Breast epithelium (tissue), 4 donors: ENCODE data around the gene SNX9. TPM values are rescaled to one million over a fixed set of nuclear protein-coding genes. Genes with fewer than 3 reads are reported as not detected.

ENCODE experiments used
- DNase-seq, 2 donors: peaks; one replicate each; pipeline ENCODE4 v3.0.0-alpha.2; 2019; ENCODE audit warnings: low spot score in 2 of 2
- H3K27ac ChIP-seq, 2 donors: fragments of 200-600 bp; sonication (generic) in 1 of 2; one replicate each; pipeline ENCODE4 v1.5.1; 2016 to 2019; ENCODE audit warnings: mild to moderate bottlenecking in 1 of 2
- H3K27me3 ChIP-seq, 2 donors: fragments of 200-600 bp; sonication (generic) in 1 of 2; one replicate each; pipeline versions ENCODE4 v1.5.1 to v1.6.0; 2017 to 2019; ENCODE audit warnings: control low read depth in 1 of 2, mild to moderate bottlenecking in 1 of 2
- H3K36me3 ChIP-seq: fragments of 200-600 bp; one replicate; pipeline ENCODE4 v1.5.1; 2019
- H3K4me1 ChIP-seq, 2 donors: fragments of 200-600 bp; sonication (generic); one replicate each; pipeline ENCODE4 v1.5.1; 2016 to 2019; ENCODE audit warnings: control low read depth in 1 of 2
- H3K4me3 ChIP-seq, 3 donors: fragments of 200-600 bp; sonication (generic); 1 replicate in 2 of 3; 2 replicates in 1 of 3; pipeline ENCODE4 v1.5.1; 2016 to 2019; ENCODE audit warnings: mild to moderate bottlenecking in 3 of 3, moderate library complexity in 2 of 3
- H3K9me3 ChIP-seq, 2 donors: fragments of 200-600 bp; sonication (generic) in 1 of 2; one replicate each; pipeline ENCODE4 v1.5.1; 2016 to 2019; ENCODE audit warnings: control low read depth in 1 of 2
- POLR2A ChIP-seq: fragments of 450-650 bp; IDR thresholded peaks from one replicate; pipeline ENCODE4 v1.6.1; 2016; ENCODE audit warnings: antibody characterized with exemption, mild to moderate bottlenecking, moderate library complexity
- POLR2AphosphoS5 ChIP-seq, 3 donors: sonication (generic); formaldehyde crosslinking; IDR thresholded peaks; one replicate each; pipeline ENCODE4 v1.6.1; 2017; ENCODE audit warnings: antibody characterized with exemption in 3 of 3
- intact Hi-C: fragments of 100-400 bp; cut with DNase I; formaldehyde crosslinking; loops from one replicate; pipeline ENCODE4 v1.15.1; 2023; ENCODE audit warnings: low total_unique reads
- total RNA-seq, 3 donors: library from RNA; depleted of rRNA; stranded (reverse); fragments of >200 nt; gene quantifications; one replicate each; pipeline ENCODE4 v1.1.0, GENCODE V29; 2016
- TF ChIP-seq, protein P1 (sequence below), 3 donors: fragments of 450-650 bp; IDR thresholded peaks; one replicate each; pipeline ENCODE4 v1.5.1; 2016 to 2017; ENCODE audit warnings: antibody characterized with exemption in 3 of 3, mild to moderate bottlenecking in 3 of 3, moderate library complexity in 3 of 3

SNX9 gene
- total RNA-seq, 3 donors from 2014 or later, result 61.6 to 83.2 (median 75.7) TPM

DNA sequence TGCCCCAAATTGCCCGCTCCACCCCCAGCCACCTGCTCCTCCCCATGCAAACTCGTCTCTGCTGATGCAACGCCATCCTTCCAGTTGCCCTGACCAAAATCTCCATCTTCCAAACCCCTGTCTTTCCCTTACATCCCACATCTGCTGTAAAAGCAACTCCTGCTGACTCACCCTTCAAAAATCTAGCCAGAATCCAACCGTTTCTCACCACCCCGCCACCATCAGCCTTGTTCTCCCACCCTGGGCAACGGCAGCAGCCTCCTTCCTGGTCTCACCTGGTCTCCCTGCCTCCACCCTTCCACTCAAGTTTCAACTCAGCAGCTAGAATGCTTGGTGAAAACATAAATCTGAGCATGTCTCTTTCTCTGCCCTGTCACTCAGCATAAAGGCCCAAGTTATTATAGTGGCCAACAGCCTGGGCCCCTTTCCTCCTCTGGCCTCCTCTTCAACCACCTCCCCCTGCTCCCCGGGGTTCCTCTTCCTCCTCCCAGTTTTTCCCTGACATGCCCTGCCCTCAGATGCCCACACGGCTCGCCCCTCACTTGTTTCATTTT, 151.4 kb downstream of the SNX9 start:
- intact Hi-C loops, result no loop called here
- no peaks in the 10 kb centered on the region for H3K36me3 ChIP-seq
- H3K4me1 ChIP-seq, result no peaks in the 10 kb centered on the region
- H3K27ac ChIP-seq, result no peak overlapping the region
- no peaks in the 10 kb centered on the region for H3K27me3 ChIP-seq
- no peak for DNase-seq
- H3K9me3 ChIP-seq, result no peaks in the 10 kb centered on the region
- H3K4me3 ChIP-seq, result no peak overlapping the region
- TF ChIP-seq POLR2AphosphoS5 (IDR thresholded peaks at IDR 0.05), result no peak
- no peak for TF ChIP-seq POLR2A

DNA sequence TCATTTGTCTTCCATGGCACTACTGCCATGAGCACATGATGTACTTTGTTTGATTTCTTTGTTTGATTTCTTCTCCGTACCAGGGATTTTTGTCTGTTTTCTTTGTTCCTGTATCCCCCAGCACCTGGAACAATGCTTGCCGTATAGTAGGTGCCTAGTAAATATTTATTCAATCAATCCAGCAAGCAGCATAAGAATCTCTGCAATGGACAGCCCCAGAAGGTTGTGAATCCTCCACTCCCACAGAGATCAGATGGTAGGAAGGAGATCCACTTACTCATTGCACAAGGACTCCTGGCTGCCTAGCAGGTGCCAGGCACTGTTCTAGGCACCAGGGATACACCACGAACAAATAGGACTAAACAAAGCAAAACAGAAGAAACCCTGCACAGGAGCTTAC, 151.9 kb downstream of the SNX9 start:
- Histone ChIP-seq H3K4me1 (no peaks in the 10 kb centered on the region), H3K27me3 (no peaks in the 10 kb centered on the region), H3K4me3 (no peak overlapping the region), H3K36me3 (no peaks in the 10 kb centered on the region), H3K27ac (no peak overlapping the region), H3K9me3 (no peaks in the 10 kb centered on the region)
- intact Hi-C loops, result no loop called here
- DNase-seq, result no peak
- no peak for TF ChIP-seq POLR2AphosphoS5 (IDR thresholded peaks at IDR 0.05)
- TF ChIP-seq, protein P1, sequence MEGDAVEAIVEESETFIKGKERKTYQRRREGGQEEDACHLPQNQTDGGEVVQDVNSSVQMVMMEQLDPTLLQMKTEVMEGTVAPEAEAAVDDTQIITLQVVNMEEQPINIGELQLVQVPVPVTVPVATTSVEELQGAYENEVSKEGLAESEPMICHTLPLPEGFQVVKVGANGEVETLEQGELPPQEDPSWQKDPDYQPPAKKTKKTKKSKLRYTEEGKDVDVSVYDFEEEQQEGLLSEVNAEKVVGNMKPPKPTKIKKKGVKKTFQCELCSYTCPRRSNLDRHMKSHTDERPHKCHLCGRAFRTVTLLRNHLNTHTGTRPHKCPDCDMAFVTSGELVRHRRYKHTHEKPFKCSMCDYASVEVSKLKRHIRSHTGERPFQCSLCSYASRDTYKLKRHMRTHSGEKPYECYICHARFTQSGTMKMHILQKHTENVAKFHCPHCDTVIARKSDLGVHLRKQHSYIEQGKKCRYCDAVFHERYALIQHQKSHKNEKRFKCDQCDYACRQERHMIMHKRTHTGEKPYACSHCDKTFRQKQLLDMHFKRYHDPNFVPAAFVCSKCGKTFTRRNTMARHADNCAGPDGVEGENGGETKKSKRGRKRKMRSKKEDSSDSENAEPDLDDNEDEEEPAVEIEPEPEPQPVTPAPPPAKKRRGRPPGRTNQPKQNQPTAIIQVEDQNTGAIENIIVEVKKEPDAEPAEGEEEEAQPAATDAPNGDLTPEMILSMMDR (IDR thresholded peaks at IDR 0.05), result no peak
- no peak for TF ChIP-seq POLR2A

DNA sequence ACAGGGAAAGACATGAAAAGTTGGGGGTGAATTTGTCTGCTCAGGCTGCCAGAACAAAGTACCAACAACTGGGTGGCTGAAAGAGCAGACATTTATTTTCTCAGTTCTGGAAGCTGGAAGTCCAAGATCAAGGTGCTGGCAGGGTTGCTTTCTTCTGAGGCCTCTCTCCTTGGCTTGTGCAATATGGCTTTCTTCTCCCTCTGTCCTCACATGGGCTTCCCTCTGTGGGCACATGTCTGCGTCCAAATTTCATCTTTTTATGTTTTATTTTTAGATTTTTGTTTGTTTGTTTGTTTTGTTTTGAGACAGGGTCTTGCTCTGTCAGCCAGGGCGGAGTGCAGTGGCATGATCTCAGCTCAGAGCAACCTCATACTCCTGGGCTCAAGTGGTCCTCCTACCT, 152.4 kb downstream of the SNX9 start:
- Histone ChIP-seq H3K27ac (no peak overlapping the region), H3K27me3 (no peaks in the 10 kb centered on the region), H3K9me3 (no peaks in the 10 kb centered on the region), H3K4me3 (no peak overlapping the region), H3K4me1 (no peaks in the 10 kb centered on the region), H3K36me3 (no peaks in the 10 kb centered on the region)
- no peak for TF ChIP-seq POLR2AphosphoS5 (IDR thresholded peaks at IDR 0.05)
- TF ChIP-seq, protein P1 (IDR thresholded peaks at IDR 0.05), result no peak
- TF ChIP-seq POLR2A, result no peak
- DNase-seq, result no peak
- intact Hi-C loops, result no loop called here

DNA sequence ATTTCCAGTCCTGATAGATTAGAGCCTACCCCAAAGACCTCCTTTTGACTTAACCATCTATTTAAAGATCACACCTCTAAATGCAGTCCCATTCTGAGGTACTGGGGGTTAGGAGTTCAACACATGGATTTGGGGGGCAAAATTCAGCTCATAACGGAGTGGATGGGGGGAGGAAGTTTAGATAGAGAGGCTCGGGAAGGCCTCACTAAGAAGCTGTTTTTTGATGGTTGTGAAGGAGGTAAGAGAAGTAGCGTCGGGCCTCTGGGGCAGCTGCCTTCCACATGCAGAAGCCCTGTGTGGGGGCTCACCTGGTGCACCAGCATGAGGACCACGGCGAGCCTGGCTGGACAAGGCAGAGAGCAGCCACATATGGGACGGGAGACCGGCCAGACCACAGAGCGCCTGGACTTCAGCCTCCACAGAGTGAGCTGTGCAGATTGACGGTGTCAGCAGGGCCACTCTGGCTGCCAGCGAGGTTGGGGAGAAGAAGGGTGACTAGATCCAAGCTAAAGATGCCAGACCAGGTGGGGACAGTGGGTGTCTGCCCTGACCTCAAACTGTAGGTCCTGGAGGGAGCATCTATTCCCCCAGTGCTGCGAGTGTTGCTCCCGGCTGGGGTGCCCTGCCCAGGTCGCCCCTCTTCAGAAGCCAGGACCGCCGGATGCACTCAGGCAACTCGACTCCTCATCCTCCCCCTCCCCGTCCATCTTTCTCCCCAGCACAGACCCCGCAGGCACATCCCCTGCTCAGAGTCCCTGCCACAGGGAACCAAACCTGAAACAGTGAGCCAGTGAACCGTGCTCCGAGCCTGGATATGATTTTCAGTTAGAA, 153.5 kb downstream of the SNX9 start:
- intact Hi-C loops, result no loop called here
- Histone ChIP-seq H3K36me3 (no peaks in the 10 kb centered on the region), H3K27ac (no peak overlapping the region), H3K4me3 (no peak overlapping the region), H3K4me1 (no peaks in the 10 kb centered on the region), H3K27me3 (no peaks in the 10 kb centered on the region), H3K9me3 (no peaks in the 10 kb centered on the region)
- TF ChIP-seq, protein P1 (IDR thresholded peaks at IDR 0.05), result no peak
- no peak for DNase-seq

DNA sequence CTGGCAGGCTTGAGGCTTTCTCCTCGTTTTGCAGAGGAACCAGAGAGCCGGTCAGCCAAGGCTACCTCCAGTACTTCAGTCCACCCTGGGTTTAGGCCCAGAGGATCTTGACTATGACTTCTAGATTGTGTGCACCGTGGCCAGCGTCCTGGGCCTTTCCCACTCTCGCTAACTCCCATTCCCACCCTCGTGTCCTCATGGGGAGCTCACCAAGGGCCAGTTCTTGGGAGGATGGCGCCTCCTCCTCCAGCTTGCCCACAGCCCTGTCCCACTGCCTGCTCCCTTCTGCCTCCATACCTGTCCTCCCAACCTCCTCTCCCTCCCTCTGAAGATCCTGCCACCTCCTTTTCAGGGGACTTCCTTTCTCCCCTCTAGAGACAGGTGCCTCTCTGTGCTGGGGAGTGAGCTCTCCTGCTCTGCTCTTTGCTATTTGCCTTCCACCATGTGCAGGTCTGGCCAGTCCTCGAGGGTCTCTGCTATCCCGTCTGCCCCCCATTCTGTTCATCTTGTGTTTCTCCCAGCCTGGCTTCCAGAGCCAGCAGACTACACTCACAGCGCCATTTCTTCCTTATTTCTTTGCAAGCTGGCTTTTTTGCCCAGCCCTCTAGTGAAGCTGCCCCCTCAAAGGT, 154.2 kb downstream of the SNX9 start:
- Histone ChIP-seq H3K36me3 (no peaks in the 10 kb centered on the region), H3K9me3 (no peaks in the 10 kb centered on the region), H3K27me3 (no peaks in the 10 kb centered on the region), H3K27ac (no peak overlapping the region), H3K4me1 (no peaks in the 10 kb centered on the region), H3K4me3 (no peak overlapping the region)
- intact Hi-C loops, result no loop called here
- TF ChIP-seq, protein P1 (IDR thresholded peaks at IDR 0.05), result no peak
- TF ChIP-seq POLR2A (no peak), POLR2AphosphoS5 (IDR thresholded peaks at IDR 0.05) (no peak)
- no peak for DNase-seq
